KMS-11 (cell line): Measurements from ENCODE around the gene GPER1.

ENCODE experiments used
- H2AFZ ChIP-seq: fragments of 200-600 bp; sonication (generic); 2 replicates; pipeline ENCODE4 v1.6.1; 2016; ENCODE audit warnings: antibody characterized with exemption, mixed run types, low read depth
- H3K27ac ChIP-seq: fragments of 200-600 bp; sonication (generic); 2 replicates; pipeline ENCODE4 v1.6.1; 2016; ENCODE audit warnings: mild to moderate bottlenecking, mixed run types
- H3K27me3 ChIP-seq: fragments of 200-600 bp; sonication (generic); 2 replicates; pipeline ENCODE4 v1.6.1; 2017; ENCODE audit warnings: mild to moderate bottlenecking, low read depth, mixed run types, moderate library complexity; ENCODE audit not compliant: insufficient read depth
- H3K36me3 ChIP-seq: fragments of 200-600 bp; sonication (generic); 2 replicates; pipeline ENCODE4 v1.6.1; 2017; ENCODE audit warnings: mild to moderate bottlenecking, mixed run types; ENCODE audit not compliant: insufficient read depth
- H3K4me1 ChIP-seq: fragments of 200-600 bp; sonication (generic); 2 replicates; pipeline ENCODE4 v1.6.1; 2016; ENCODE audit warnings: mild to moderate bottlenecking, low read depth, mixed run types; ENCODE audit not compliant: poor library complexity, severe bottlenecking
- H3K4me2 ChIP-seq: fragments of 200-600 bp; sonication (generic); 2 replicates; pipeline ENCODE4 v1.7.0; 2016; ENCODE audit warnings: mild to moderate bottlenecking, mixed run types
- H3K4me3 ChIP-seq: fragments of 200-600 bp; sonication (generic); IDR thresholded peaks from 2 replicates; pipeline ENCODE4 v1.6.1; 2017; ENCODE audit warnings: low read depth, low read length, mixed read lengths; ENCODE audit not compliant: insufficient read depth
- H3K79me2 ChIP-seq: fragments of 200-600 bp; sonication (generic); 2 replicates; pipeline ENCODE4 v1.6.1; 2016; ENCODE audit warnings: low read depth, mixed run types; ENCODE audit not compliant: insufficient read depth
- H3K9ac ChIP-seq: fragments of 200-600 bp; sonication (generic); 2 replicates; pipeline ENCODE4 v1.6.1; 2016; ENCODE audit warnings: mild to moderate bottlenecking, mixed run types
- H4K20me1 ChIP-seq: fragments of 200-600 bp; sonication (generic); 2 replicates; pipeline ENCODE4 v1.6.1; 2016; ENCODE audit warnings: mild to moderate bottlenecking, mixed run types; ENCODE audit not compliant: insufficient read depth
- CTCF ChIP-seq: fragments of 200-600 bp; sonication (generic); conservative IDR thresholded peaks from 2 replicates; pipeline ENCODE4 v1.6.1; 2017; ENCODE audit warnings: low read depth, mild to moderate bottlenecking, antibody characterized with exemption, low read length, moderate library complexity, mixed read lengths

The GPER1 gene

GRCh38 chr7:1131471-1132265, 43.8 kb downstream of the GPER1 start:
- Histone ChIP-seq H3K27me3 (no peaks in the 10 kb centered on the region), H3K36me3 (no peaks in the 10 kb centered on the region), H3K4me3 (no peak overlapping the region), H4K20me1 (no peaks in the 10 kb centered on the region), H2AFZ (no peak overlapping the region), H3K9ac (no peak overlapping the region), H3K79me2 (0 out of 2 replicates have a peak, but pooled peaks cover 12% of the 10 kb centered on the region), H3K4me2 (no peak overlapping the region), H3K4me1 (peaks cover 3% of the 10 kb centered on the region), H3K27ac (no peak overlapping the region)
- TF ChIP-seq CTCF: no peak

- no peak overlapping the region for H3K4me2 ChIP-seq
- no peak overlapping the region for H2AFZ ChIP-seq
- no peak overlapping the region for H3K27ac ChIP-seq
- H3K79me2 ChIP-seq: peaks cover 17% of the 10 kb centered on the region; the same call in 1 of the 2 replicates
- no peaks in the 10 kb centered on the region for H3K36me3 ChIP-seq
- H3K4me1 ChIP-seq: peaks cover 18% of the 10 kb centered on the region
- TF ChIP-seq CTCF: no peak
- H4K20me1 ChIP-seq: no peaks in the 10 kb centered on the region
- H3K27me3 ChIP-seq: no peaks in the 10 kb centered on the region
- no peak overlapping the region for H3K9ac ChIP-seq
- no peak overlapping the region for H3K4me3 ChIP-seq
Observed at GRCh38 chr7:1134951-1135350, 47.0 kb downstream of the GPER1 start.

GRCh38 chr7:1136841-1137516, 49.1 kb downstream of the GPER1 start:
- H3K4me2 ChIP-seq: peak overlapping the region; percentile 81
- H3K36me3 ChIP-seq: no peaks in the 10 kb centered on the region
- no peaks in the 10 kb centered on the region for H4K20me1 ChIP-seq
- no peaks in the 10 kb centered on the region for H3K27me3 ChIP-seq
- peak overlapping the region; percentile 66 for H3K4me3 ChIP-seq
- peak overlapping the region; percentile 71; the same call in 1 of the 2 replicates for H2AFZ ChIP-seq
- TF ChIP-seq CTCF: no peak; the same call in 1 of the 2 replicates
- H3K4me1 ChIP-seq: peaks cover 18% of the 10 kb centered on the region
- H3K27ac ChIP-seq: peak overlapping the region; percentile 59
- peak overlapping the region; percentile 60; the same call in 1 of the 2 replicates for H3K9ac ChIP-seq
- H3K79me2 ChIP-seq: peaks cover 14% of the 10 kb centered on the region; the same call in 1 of the 2 replicates

GRCh38 chr7:1137517-1138167, 49.7 kb downstream of the GPER1 start:
- Histone ChIP-seq H3K27ac (peak overlapping the region; percentile 59), H2AFZ (peak overlapping the region; percentile 71), H3K4me3 (peak overlapping the region; percentile 66), H3K4me2 (peak overlapping the region; percentile 81), H3K4me1 (peaks cover 18% of the 10 kb centered on the region), H3K79me2 (peaks cover 7% of the 10 kb centered on the region; the same call in 1 of the 2 replicates), H4K20me1 (no peaks in the 10 kb centered on the region), H3K36me3 (no peaks in the 10 kb centered on the region), H3K27me3 (no peaks in the 10 kb centered on the region), H3K9ac (peak overlapping the region; percentile 60)
- TF ChIP-seq CTCF: no peak
